HG03571 (cell line): ENCODE data around the gene GALNT9.
"Not testable (repeated sequence)": the region's sequence is repeated elsewhere in the genome, so short reads cannot be mapped to it uniquely, and the experiment has no call there.

Experiments
- ATAC-seq: cut with Tn5 transposase; IDR thresholded peaks from one replicate; pipeline ENCODE4 v1.9.1; 2021; ENCODE audit not compliant: unreplicated experiment

Gene GALNT9

GRCh38 chr12:132149526-132149925, 179.9 kb downstream of the GALNT9 start:
- not testable (repeated sequence) for ATAC-seq

DNA sequence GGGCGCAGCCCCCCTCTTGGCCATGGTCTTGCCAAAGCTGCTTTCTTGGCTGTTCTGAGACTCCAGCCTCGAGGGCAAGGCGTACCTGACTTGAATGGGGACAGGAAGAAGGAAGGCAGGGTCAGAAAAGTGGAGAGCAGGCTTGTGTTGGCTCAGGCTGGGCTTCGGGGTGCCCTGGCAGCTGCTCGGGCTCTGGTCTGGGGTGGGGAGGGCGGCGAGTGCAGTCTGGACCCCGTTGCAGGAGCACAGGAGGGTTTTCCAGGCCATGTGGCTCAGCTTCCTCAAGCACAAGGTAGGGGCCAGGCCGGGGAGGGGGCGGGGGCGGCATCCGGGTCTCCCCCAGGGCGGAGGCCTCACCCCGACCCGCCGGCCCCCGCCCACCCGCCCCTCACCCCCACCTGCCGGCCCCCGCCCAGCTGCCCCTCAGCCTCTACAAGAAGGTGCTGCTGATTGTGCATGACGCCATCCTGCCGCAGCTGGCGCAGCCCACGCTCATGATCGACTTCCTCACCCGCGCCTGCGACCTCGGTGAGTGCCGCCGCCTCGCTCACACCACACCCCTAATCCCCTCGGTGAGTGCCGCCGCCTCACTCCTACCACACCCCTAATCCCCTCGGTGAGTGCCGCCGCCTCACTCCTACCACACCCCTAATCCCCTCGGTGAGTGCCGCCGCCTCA, 180.9 kb downstream of the GALNT9 start:
- ATAC-seq, result no peak

DNA sequence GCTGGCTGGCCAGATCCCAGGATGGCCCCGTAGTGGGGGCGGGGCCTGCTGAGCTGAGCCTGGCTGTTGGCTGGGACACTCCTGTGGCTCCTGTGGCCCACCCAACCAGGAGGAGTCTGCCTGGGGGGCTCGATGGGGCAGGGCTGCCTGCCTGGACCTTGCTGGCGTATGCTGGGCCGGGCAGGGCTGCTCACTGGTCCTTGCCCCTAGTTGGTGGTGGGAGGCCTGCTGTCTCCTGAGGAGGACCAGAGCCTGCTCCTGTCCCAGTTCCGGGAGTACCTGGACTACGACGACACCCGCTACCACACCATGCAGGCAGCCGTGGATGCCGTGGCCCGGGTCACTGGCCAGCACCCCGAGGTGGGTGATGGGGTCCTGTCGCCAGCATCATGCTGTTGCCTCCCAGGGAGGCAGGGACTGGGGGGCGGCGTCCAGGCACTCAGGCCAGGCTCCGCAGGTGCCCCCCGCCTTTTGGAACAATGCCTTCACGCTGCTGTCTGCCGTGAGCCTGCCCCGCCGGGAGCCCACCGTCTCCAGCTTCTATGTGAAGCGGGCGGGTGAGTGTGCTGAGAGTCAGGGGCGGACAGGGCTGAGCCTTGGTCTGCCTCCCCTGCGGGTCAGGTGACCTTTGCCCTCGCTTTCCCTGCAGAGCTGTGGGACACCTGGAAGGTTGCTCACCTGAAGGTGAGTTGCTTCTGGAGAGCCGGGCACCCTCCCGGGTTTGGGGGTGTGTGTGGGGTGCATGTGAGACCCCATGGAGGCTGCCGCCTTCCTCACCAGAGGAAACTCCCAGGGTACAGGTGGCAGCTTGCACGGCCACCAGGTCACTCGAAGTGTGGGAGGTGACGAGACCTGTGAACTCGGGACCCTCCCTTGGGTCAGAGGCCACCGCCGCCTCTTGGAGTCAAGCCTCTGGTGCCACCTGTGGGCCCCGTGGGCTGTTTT, 181.7 kb downstream of the GALNT9 start:
- ATAC-seq, result no peak

GRCh38 chr12:132146772-132147422, 182.5 kb downstream of the GALNT9 start:
- no peak for ATAC-seq
